RKO (cell line): Measurements from ENCODE around the gene SMTNL1.
"Not testable (repeated sequence)": the region's sequence is repeated elsewhere in the genome, so short reads cannot be mapped to it uniquely, and the experiment has no call there.

Experiments used
- DNase-seq: peaks from one replicate; pipeline ENCODE4 v3.0.0-alpha.2; 2016; ENCODE audit warnings: low spot score

SMTNL1 gene

GRCh38 chr11:57511741-57512430 lies 25.5 kb upstream of the SMTNL1 start:
- DNase-seq, result no peak

GRCh38 chr11:57512646-57513451 lies 24.5 kb upstream of the SMTNL1 start:
- DNase-seq, result peak; percentile 25

GRCh38 chr11:57513452-57513795 lies 24.0 kb upstream of the SMTNL1 start:
- peak; percentile 22 for DNase-seq

GRCh38 chr11:57513911-57514537 lies 23.4 kb upstream of the SMTNL1 start:
- DNase-seq, result peak; percentile 57

GRCh38 chr11:57514538-57515331 lies 22.7 kb upstream of the SMTNL1 start:
- peak; percentile 54 for DNase-seq

GRCh38 chr11:57515332-57516060 lies 21.9 kb upstream of the SMTNL1 start, which contains the start of gene SLC43A1:
TSS of gene SLC43A1 (minus strand) at chr11:57515702. CDS start at chr11:57514111, 1,591 bp downstream.
- DNase-seq, result peak; percentile 81

GRCh38 chr11:57516061-57516443 lies 21.3 kb upstream of the SMTNL1 start:
- no peak for DNase-seq

- DNase-seq, result no peak
These were observed 16.3 kb upstream of the SMTNL1 start for GRCh38 chr11:57521116-57521515.

- DNase-seq, result no peak
These were observed 14.0 kb upstream of the SMTNL1 start for GRCh38 chr11:57523419-57523818.

GRCh38 chr11:57527056-57527631 lies 10.3 kb upstream of the SMTNL1 start:
- DNase-seq, result peak; percentile 71

- no peak for DNase-seq
These were observed 8.4 kb upstream of the SMTNL1 start for GRCh38 chr11:57529012-57529411.

- DNase-seq, result no peak
These were observed 7.2 kb upstream of the SMTNL1 start for GRCh38 chr11:57530215-57530595.

- peak; percentile 99 for DNase-seq
These were observed 6.5 kb upstream of the SMTNL1 start, which contains the start of gene TIMM10 for GRCh38 chr11:57530596-57531507. TSS of gene TIMM10 (minus strand) at chr11:57530754. CDS start at chr11:57530189, 565 bp downstream.

GRCh38 chr11:57534449-57534848 lies 2.9 kb upstream of the SMTNL1 start:
- DNase-seq, result not testable (repeated sequence)

- DNase-seq, result no peak
These were observed 1.9 kb downstream of the SMTNL1 start for GRCh38 chr11:57539342-57539741.

- no peak for DNase-seq
These were observed 3.8 kb downstream of the SMTNL1 start for GRCh38 chr11:57541169-57541568.

- no peak for DNase-seq
These were observed 5.2 kb downstream of the SMTNL1 start for GRCh38 chr11:57542582-57542981.

- DNase-seq, result no peak
These were observed 6.2 kb downstream of the SMTNL1 start for GRCh38 chr11:57543593-57543992.

- DNase-seq, result no peak
These were observed 7.2 kb downstream of the SMTNL1 start for GRCh38 chr11:57544566-57544965.

- DNase-seq, result no peak
These were observed 8.5 kb downstream of the SMTNL1 start for GRCh38 chr11:57545883-57546282.
